Measurements from ENCODE around the gene SLC12A4. TPM values are rescaled to one million over a fixed set of nuclear protein-coding genes. Genes with fewer than 3 reads are reported as not detected.

The SLC12A4 gene
- polyA plus RNA-seq, 1 donor (not counting 4 experiments of a cell fraction or from before 2014, with no cell fraction given), result 59.3 TPM

DNA sequence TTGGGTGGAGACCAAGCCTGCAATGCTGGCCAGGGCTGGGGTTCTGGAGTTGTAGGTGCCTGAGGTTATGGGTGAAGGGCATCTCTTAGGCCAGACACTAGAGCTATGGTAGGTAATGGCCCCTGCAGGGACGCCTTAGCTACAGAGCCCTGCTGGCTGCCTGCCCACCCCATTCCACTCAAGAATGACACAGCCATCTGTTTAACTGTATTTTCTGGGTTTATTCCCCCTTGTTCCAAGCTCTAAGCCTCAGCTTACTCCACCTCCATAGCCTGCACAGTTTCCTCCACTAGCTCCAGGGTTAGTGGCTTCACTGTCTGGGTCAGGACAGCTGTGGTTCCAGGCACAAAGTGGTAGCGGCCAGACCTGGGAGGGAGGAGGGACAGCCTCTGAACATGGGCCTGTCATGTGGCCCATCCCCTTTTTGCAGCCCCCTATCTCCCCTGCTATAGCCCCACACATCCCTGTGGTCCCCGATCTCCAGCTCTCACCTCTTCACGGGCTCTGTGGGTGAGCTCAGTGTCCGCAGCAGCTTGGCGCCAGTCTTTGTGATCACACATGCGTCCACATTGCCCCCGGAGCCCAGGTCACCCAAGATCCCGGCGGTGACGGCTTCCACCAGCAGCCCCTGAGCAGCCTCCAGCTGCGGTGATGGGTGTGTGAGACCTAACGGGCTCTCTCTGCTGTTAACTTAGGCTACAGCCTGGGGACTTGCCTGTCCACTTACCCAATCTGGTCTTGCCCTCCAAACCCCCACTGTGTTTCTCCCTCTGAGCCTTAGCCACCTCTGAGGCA, 33.9 kb downstream of the SLC12A4 start:
- Histone ChIP-seq H3K9me1 (ENCODE audit: control insufficient read depth, extremely low read depth, insufficient read depth, low read length) (no peaks in the 10 kb centered on the region), H3K79me2 (ENCODE audit: control insufficient read depth, insufficient read depth, low read length) (peaks cover 5% of the 10 kb centered on the region), H3K27me3 (ENCODE audit: control insufficient read depth, extremely low read depth, insufficient read depth, low read length) (no peaks in the 10 kb centered on the region), H3K4me3 (ENCODE audit: control insufficient read depth in 2 of 3, extremely low read depth in 1 of 3, insufficient read depth in 2 of 3, low read depth in 1 of 3, low read length in 3 of 3) (peak overlapping the region; percentile 89 to 95 (median 91)), H3K4me1 (ENCODE audit: control insufficient read depth, extremely low read depth, insufficient read depth, low read length) (peaks cover 27% of the 10 kb centered on the region), H3K36me3 (ENCODE audit: control insufficient read depth in 2 of 2, extremely low read depth in 1 of 2, insufficient read depth in 2 of 2, low read length in 2 of 2) (peaks cover 3 to 11% of the 10 kb centered on the region in 2 experiments), H3K9ac (ENCODE audit: control insufficient read depth, extremely low read depth, insufficient read depth, low read length) (peak overlapping the region; percentile 92), H2AFZ (ENCODE audit: control insufficient read depth, low read length) (no peak overlapping the region), H3K27ac (ENCODE audit: control insufficient read depth, insufficient read depth, low read length) (peak overlapping the region; percentile 60), H4K20me1 (ENCODE audit: control insufficient read depth, extremely low read depth, insufficient read depth, low read length) (no peaks in the 10 kb centered on the region), H3K9me3 (ENCODE audit: control insufficient read depth, low read depth, low read length) (no peaks in the 10 kb centered on the region), H3K4me2 (ENCODE audit: control insufficient read depth, extremely low read depth, insufficient read depth, low read depth, low read length) (peak overlapping the region; percentile 63)
- TF ChIP-seq CTCF (optimal IDR thresholded peaks at IDR 0.05 in 1 of 3, IDR thresholded peaks at IDR 0.05 in 1 of 3, conservative IDR thresholded peaks at IDR 0.05 in 1 of 3; ENCODE audit: extremely low read depth in 1 of 3, insufficient read depth in 2 of 3, low read length in 3 of 3), result no peak
- TF ChIP-seq EZH2 (IDR thresholded peaks at IDR 0.05; ENCODE audit: low read length), result no peak
- FAIRE-seq (no peak), DNase-seq (ENCODE audit: low read depth, low spot score) (no peak)
- dilution Hi-C loops (cut with MboI; ENCODE audit: extremely low pct_ligation_motif_present, low sequenced_read_pairs), result no loop called here

DNA sequence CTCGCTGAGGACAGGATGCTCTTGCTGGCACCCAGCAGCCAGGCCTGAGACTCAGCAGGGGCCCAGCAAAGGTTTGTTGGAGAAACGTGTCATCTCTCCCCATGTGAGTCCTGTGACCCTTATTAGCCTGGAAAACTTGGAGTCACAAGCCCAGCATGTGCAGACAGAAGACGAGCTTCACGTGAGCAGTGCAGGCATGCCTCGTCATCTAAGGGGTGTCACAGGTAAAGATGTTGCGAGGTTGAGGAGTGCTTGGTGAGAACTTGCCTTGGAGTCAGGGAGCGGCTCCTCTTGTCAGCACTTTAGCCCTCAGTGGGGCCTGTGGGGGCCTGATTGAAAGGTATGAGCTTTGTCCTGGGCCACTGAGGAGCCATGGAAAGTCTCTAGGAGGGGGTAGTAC, 34.6 kb downstream of the SLC12A4 start:
- no peak overlapping the region for H2AFZ ChIP-seq (ENCODE audit: control insufficient read depth, low read length)
- no peaks in the 10 kb centered on the region for H3K27me3 ChIP-seq (ENCODE audit: control insufficient read depth, extremely low read depth, insufficient read depth, low read length)
- H3K4me1 ChIP-seq (ENCODE audit: control insufficient read depth, extremely low read depth, insufficient read depth, low read length), result peaks cover 27% of the 10 kb centered on the region
- no peaks in the 10 kb centered on the region for H3K9me1 ChIP-seq (ENCODE audit: control insufficient read depth, extremely low read depth, insufficient read depth, low read length)
- FAIRE-seq (no peak), DNase-seq (ENCODE audit: low read depth, low spot score) (no peak)
- H3K36me3 ChIP-seq (ENCODE audit: control insufficient read depth in 2 of 2, extremely low read depth in 1 of 2, insufficient read depth in 2 of 2, low read length in 2 of 2), result peaks cover 3 to 9% of the 10 kb centered on the region in 2 experiments
- no peak overlapping the region for H3K9ac ChIP-seq (ENCODE audit: control insufficient read depth, extremely low read depth, insufficient read depth, low read length)
- peak overlapping the region; percentile 63 for H3K4me2 ChIP-seq (ENCODE audit: control insufficient read depth, extremely low read depth, insufficient read depth, low read depth, low read length)
- H4K20me1 ChIP-seq (ENCODE audit: control insufficient read depth, extremely low read depth, insufficient read depth, low read length), result peaks cover 3% of the 10 kb centered on the region
- no peaks in the 10 kb centered on the region for H3K9me3 ChIP-seq (ENCODE audit: control insufficient read depth, low read depth, low read length)
- TF ChIP-seq EZH2 (IDR thresholded peaks at IDR 0.05; ENCODE audit: low read length) (no peak), CTCF (optimal IDR thresholded peaks at IDR 0.05 in 1 of 3, IDR thresholded peaks at IDR 0.05 in 1 of 3, conservative IDR thresholded peaks at IDR 0.05 in 1 of 3; ENCODE audit: extremely low read depth in 1 of 3, insufficient read depth in 2 of 3, low read length in 3 of 3) (no peak)
- H3K79me2 ChIP-seq (ENCODE audit: control insufficient read depth, insufficient read depth, low read length), result peaks cover 5% of the 10 kb centered on the region
- no peak overlapping the region for H3K4me3 ChIP-seq (ENCODE audit: control insufficient read depth in 2 of 3, extremely low read depth in 1 of 3, insufficient read depth in 2 of 3, low read depth in 1 of 3, low read length in 3 of 3)
- dilution Hi-C loops (cut with MboI; ENCODE audit: extremely low pct_ligation_motif_present, low sequenced_read_pairs), result no loop called here
- peak overlapping the region; percentile 11 for H3K27ac ChIP-seq (ENCODE audit: control insufficient read depth, insufficient read depth, low read length)

All from keratinocyte (primary cell).